ENCODE measurements around the gene TLK2. TPM values are rescaled to one million over a fixed set of nuclear protein-coding genes. Genes with fewer than 3 reads are reported as not detected.
"Not testable (repeated sequence)": the region's sequence is repeated elsewhere in the genome, so short reads cannot be mapped to it uniquely, and the experiment has no call there.

The TLK2 gene
- total RNA-seq, 1 experiment from 2014 or later = 54.6 TPM

- POLR2A ChIA-PET; H3K27ac ChIP-seq (ENCODE audit: low read length); H3K36me3 ChIP-seq (ENCODE audit: control insufficient read depth, insufficient read depth, low read length); H3K4me3 ChIP-seq (ENCODE audit: low read depth in 2 of 2, low read length in 2 of 2); ATAC-seq; H3K9me3 ChIP-seq (ENCODE audit: control insufficient read depth, insufficient read depth, low read depth, low read length); in situ Hi-C loops (cut with HindIII; ENCODE audit: low pct_unique_long_range_greater_than_20kb, low sequenced_read_pairs); BruUV-seq (replicated peaks); CTCF ChIA-PET; H3K4me1 ChIP-seq (ENCODE audit: control insufficient read depth, insufficient read depth, low read length); DNase-seq (ENCODE audit: low read depth, low spot score); H3K27me3 ChIP-seq (ENCODE audit: control insufficient read depth, insufficient read depth, low read length); intact Hi-C loops (cut with micrococcal nuclease; ENCODE audit: unreplicated experiment): not testable (repeated sequence)
These were observed 17.7 kb downstream of the TLK2 start for GRCh38 chr17:62496344-62496743.

GRCh38 chr17:62498796-62499195 lies 20.2 kb downstream of the TLK2 start:
- BruUV-seq (replicated peaks); intact Hi-C loops (cut with micrococcal nuclease; ENCODE audit: unreplicated experiment); in situ Hi-C loops (cut with HindIII; ENCODE audit: low pct_unique_long_range_greater_than_20kb, low sequenced_read_pairs); H3K4me3 ChIP-seq (ENCODE audit: low read depth in 2 of 2, low read length in 2 of 2); POLR2A ChIA-PET; H3K9me3 ChIP-seq (ENCODE audit: control insufficient read depth, insufficient read depth, low read depth, low read length); H3K36me3 ChIP-seq (ENCODE audit: control insufficient read depth, insufficient read depth, low read length); H3K27ac ChIP-seq (ENCODE audit: low read length); H3K27me3 ChIP-seq (ENCODE audit: control insufficient read depth, insufficient read depth, low read length); H3K4me1 ChIP-seq (ENCODE audit: control insufficient read depth, insufficient read depth, low read length); DNase-seq (ENCODE audit: low read depth, low spot score): not testable (repeated sequence)
- CTCF ChIA-PET = interaction anchor here (0.6 kb wide), 2 partner anchors 436 to 482 kb away, joined by 3 to 4 read pairs; no protein-coding TSS in a partner anchor
- ATAC-seq = 0 out of 2 replicates have a peak, but pooled peaks have one; percentile 33

- H3K27ac ChIP-seq (ENCODE audit: low read length); H3K27me3 ChIP-seq (ENCODE audit: control insufficient read depth, insufficient read depth, low read length); H3K4me3 ChIP-seq (ENCODE audit: low read depth in 2 of 2, low read length in 2 of 2); DNase-seq (ENCODE audit: low read depth, low spot score); in situ Hi-C loops (cut with HindIII; ENCODE audit: low pct_unique_long_range_greater_than_20kb, low sequenced_read_pairs); POLR2A ChIA-PET; intact Hi-C loops (cut with micrococcal nuclease; ENCODE audit: unreplicated experiment); H3K36me3 ChIP-seq (ENCODE audit: control insufficient read depth, insufficient read depth, low read length); H3K9me3 ChIP-seq (ENCODE audit: control insufficient read depth, insufficient read depth, low read depth, low read length); ATAC-seq; H3K4me1 ChIP-seq (ENCODE audit: control insufficient read depth, insufficient read depth, low read length); CTCF ChIA-PET: not testable (repeated sequence)
- BruUV-seq (replicated peaks) = TSS peak; percentile 18
These were observed 21.8 kb downstream of the TLK2 start for GRCh38 chr17:62500463-62500862.

- H3K27ac ChIP-seq (ENCODE audit: low read length); CTCF ChIA-PET: not testable (repeated sequence)
These were observed 26.2 kb downstream of the TLK2 start for GRCh38 chr17:62504857-62505256.

GRCh38 chr17:62507191-62507836 lies 28.7 kb downstream of the TLK2 start:
- in situ Hi-C loops (cut with HindIII; ENCODE audit: low pct_unique_long_range_greater_than_20kb, low sequenced_read_pairs); BruUV-seq (replicated peaks); ATAC-seq; DNase-seq (ENCODE audit: low read depth, low spot score); H3K9me3 ChIP-seq (ENCODE audit: control insufficient read depth, insufficient read depth, low read depth, low read length); H3K4me1 ChIP-seq (ENCODE audit: control insufficient read depth, insufficient read depth, low read length); intact Hi-C loops (cut with micrococcal nuclease; ENCODE audit: unreplicated experiment); H3K36me3 ChIP-seq (ENCODE audit: control insufficient read depth, insufficient read depth, low read length); CTCF ChIA-PET; H3K27ac ChIP-seq (ENCODE audit: low read length); POLR2A ChIA-PET; H3K4me3 ChIP-seq (ENCODE audit: low read depth in 2 of 2, low read length in 2 of 2); H3K27me3 ChIP-seq (ENCODE audit: control insufficient read depth, insufficient read depth, low read length): not testable (repeated sequence)

More at GRCh38 chr17:62504857-62505256, 26.2 kb downstream of the TLK2 start:
- BruUV-seq (replicated peaks); H3K36me3 ChIP-seq (ENCODE audit: control insufficient read depth, insufficient read depth, low read length); DNase-seq (ENCODE audit: low read depth, low spot score); H3K4me3 ChIP-seq (ENCODE audit: low read depth in 2 of 2, low read length in 2 of 2); H3K4me1 ChIP-seq (ENCODE audit: control insufficient read depth, insufficient read depth, low read length); ATAC-seq; POLR2A ChIA-PET; intact Hi-C loops (cut with micrococcal nuclease; ENCODE audit: unreplicated experiment); H3K9me3 ChIP-seq (ENCODE audit: control insufficient read depth, insufficient read depth, low read depth, low read length); H3K27me3 ChIP-seq (ENCODE audit: control insufficient read depth, insufficient read depth, low read length); in situ Hi-C loops (cut with HindIII; ENCODE audit: low pct_unique_long_range_greater_than_20kb, low sequenced_read_pairs): not testable (repeated sequence)

GRCh38 chr17:62510247-62510819 lies 31.7 kb downstream of the TLK2 start:
- CTCF ChIA-PET; BruUV-seq (replicated peaks); H3K27ac ChIP-seq (ENCODE audit: low read length); H3K27me3 ChIP-seq (ENCODE audit: control insufficient read depth, insufficient read depth, low read length); intact Hi-C loops (cut with micrococcal nuclease; ENCODE audit: unreplicated experiment); POLR2A ChIA-PET; DNase-seq (ENCODE audit: low read depth, low spot score); H3K36me3 ChIP-seq (ENCODE audit: control insufficient read depth, insufficient read depth, low read length); H3K9me3 ChIP-seq (ENCODE audit: control insufficient read depth, insufficient read depth, low read depth, low read length); H3K4me1 ChIP-seq (ENCODE audit: control insufficient read depth, insufficient read depth, low read length); H3K4me3 ChIP-seq (ENCODE audit: low read depth in 2 of 2, low read length in 2 of 2); in situ Hi-C loops (cut with HindIII; ENCODE audit: low pct_unique_long_range_greater_than_20kb, low sequenced_read_pairs): not testable (repeated sequence)
- ATAC-seq = 0 out of 2 replicates have a peak, but pooled peaks have one; percentile 33

GRCh38 chr17:62511014-62511413 lies 32.4 kb downstream of the TLK2 start:
- CTCF ChIA-PET; intact Hi-C loops (cut with micrococcal nuclease; ENCODE audit: unreplicated experiment): not testable (repeated sequence)

More at GRCh38 chr17:62511014-62511413, 32.4 kb downstream of the TLK2 start:
- DNase-seq (ENCODE audit: low read depth, low spot score); H3K27me3 ChIP-seq (ENCODE audit: control insufficient read depth, insufficient read depth, low read length); H3K36me3 ChIP-seq (ENCODE audit: control insufficient read depth, insufficient read depth, low read length); H3K9me3 ChIP-seq (ENCODE audit: control insufficient read depth, insufficient read depth, low read depth, low read length); ATAC-seq; BruUV-seq (replicated peaks); POLR2A ChIA-PET; in situ Hi-C loops (cut with HindIII; ENCODE audit: low pct_unique_long_range_greater_than_20kb, low sequenced_read_pairs); H3K4me1 ChIP-seq (ENCODE audit: control insufficient read depth, insufficient read depth, low read length); H3K4me3 ChIP-seq (ENCODE audit: low read depth in 2 of 2, low read length in 2 of 2); H3K27ac ChIP-seq (ENCODE audit: low read length): not testable (repeated sequence)

All from Panc1 (cell line).